Endodermal cell (in vitro differentiated cells): Measurements from ENCODE around the gene MDC1. TPM values are rescaled to one million over a fixed set of nuclear protein-coding genes. Genes with fewer than 3 reads are reported as not detected.

ENCODE experiments used
- DNase-seq: peaks from one replicate; pipeline ENCODE4 v3.0.0-alpha.2; 2017
- H3K27ac ChIP-seq: 2 replicates; pipeline ENCODE4 v1.5.1; 2013; ENCODE audit warnings: mild to moderate bottlenecking, low read depth, low read length, moderate library complexity
- H3K27me3 ChIP-seq: 2 replicates; pipeline ENCODE4 v1.6.1; 2013; ENCODE audit warnings: mild to moderate bottlenecking, low read length, moderate library complexity; ENCODE audit not compliant: insufficient read depth, control insufficient read depth, poor library complexity, severe bottlenecking
- H3K36me3 ChIP-seq: 2 replicates; pipeline ENCODE4 v1.7.0; 2013; ENCODE audit warnings: mild to moderate bottlenecking, low read length, moderate library complexity; ENCODE audit not compliant: control insufficient read depth, insufficient read depth
- H3K4me1 ChIP-seq: one replicate; pipeline ENCODE4 v1.7.0; 2013; ENCODE audit warnings: low read length; ENCODE audit not compliant: control insufficient read depth, insufficient read depth
- H3K4me3 ChIP-seq: 2 replicates; pipeline ENCODE4 v1.5.1; 2013; ENCODE audit warnings: mild to moderate bottlenecking, low read length, moderate library complexity
- H3K9ac ChIP-seq: 2 replicates; pipeline ENCODE4 v1.6.1; 2013; ENCODE audit warnings: mild to moderate bottlenecking, low read length, moderate library complexity; ENCODE audit not compliant: poor library complexity, severe bottlenecking; ENCODE audit errors: extremely low read depth
- H3K9me3 ChIP-seq: 2 replicates; pipeline ENCODE4 v1.6.1; 2013; ENCODE audit warnings: mild to moderate bottlenecking, low read length, moderate library complexity; ENCODE audit not compliant: control insufficient read depth
- H3K27ac Mint-ChIP-seq: 2 replicates; pipeline ENCODE4 v1.8.0; 2020; ENCODE audit warnings: mixed read lengths
- H3K27me3 Mint-ChIP-seq: 2 replicates; pipeline ENCODE4 v1.8.0; 2021; ENCODE audit warnings: mild to moderate bottlenecking, mixed read lengths; ENCODE audit not compliant: insufficient read depth
- H3K36me3 Mint-ChIP-seq: 2 replicates; pipeline ENCODE4 v1.8.0; 2020; ENCODE audit warnings: low read depth, mixed read lengths
- H3K4me1 Mint-ChIP-seq: 2 replicates; pipeline ENCODE4 v1.8.0; 2020; ENCODE audit warnings: mixed read lengths
- H3K4me3 Mint-ChIP-seq: 2 replicates; pipeline ENCODE4 v1.8.0; 2020; ENCODE audit warnings: mild to moderate bottlenecking, moderate library complexity, mixed read lengths
- H3K9me3 Mint-ChIP-seq: 2 replicates; pipeline ENCODE4 v1.8.0; 2020; ENCODE audit warnings: mild to moderate bottlenecking, mixed read lengths
- CTCF ChIP-seq: fragments of 200-600 bp; sonication (generic); conservative IDR thresholded peaks from 2 replicates; pipeline ENCODE4 v1.5.0; 2021; ENCODE audit warnings: antibody characterized with exemption, mild to moderate bottlenecking
- WGBS, 2 experiments: methylation state at CpG; one replicate each; pipeline versions ENCODE4 v1.1.5 to v1.1.7; 2013; ENCODE audit warnings: missing lambda C conversion rate in 2 of 2, mixed read lengths in 1 of 2; ENCODE audit not compliant: insufficient coverage in 1 of 2, insufficient read length in 1 of 2; 5-methylcytosine and 5-hydroxymethylcytosine counted together
- total RNA-seq, 2 donors: library from RNA; stranded (reverse); fragmentation: NEBNext Ultra II Directional in 1 of 2; extraction: Animal tissue kit (Norgen Biotek cat#: 25700) in 1 of 2; gene quantifications; 2 replicates in 1 of 2; 3 replicates in 1 of 2; pipeline ENCODE4 v1.2.1, GENCODE V29; 2021

The MDC1 gene
- total RNA-seq, 2 donors from 2014 or later = 79.0 to 95.1 TPM

GRCh38 chr6:30763618-30764489 lies 46.8 kb upstream of the MDC1 start:
- peak; percentile 19 for TF ChIP-seq CTCF
- H3K4me1 Mint-ChIP-seq = peaks cover 48% of the 10 kb centered on the region
- no peaks in the 10 kb centered on the region for H3K36me3 Mint-ChIP-seq
- H3K9me3 ChIP-seq = no peaks in the 10 kb centered on the region
- peak overlapping the region; percentile 70 for H3K9ac ChIP-seq
- H3K4me1 ChIP-seq = peaks cover 7% of the 10 kb centered on the region
- no peaks in the 10 kb centered on the region for H3K27me3 ChIP-seq
- WGBS, 2 experiments = 9 to 10% methylated on average over 6 to 8 of the region's 8 CpGs
- DNase-seq = peak; percentile 90
- H3K9me3 Mint-ChIP-seq = peaks cover 2% of the 10 kb centered on the region
- H3K27ac ChIP-seq = peak overlapping the region; percentile 91
- peak overlapping the region; percentile 30 for H3K4me3 Mint-ChIP-seq
- peak overlapping the region; percentile 93 for H3K27ac Mint-ChIP-seq
- H3K36me3 ChIP-seq = no peaks in the 10 kb centered on the region
- no peaks in the 10 kb centered on the region for H3K27me3 Mint-ChIP-seq
- H3K4me3 ChIP-seq = peak overlapping the region; percentile 62

- Histone ChIP-seq H3K9ac (peak overlapping the region; percentile 70), H3K36me3 (no peaks in the 10 kb centered on the region), H3K27ac (peak overlapping the region; percentile 91), H3K9me3 (no peaks in the 10 kb centered on the region), H3K27me3 (no peaks in the 10 kb centered on the region), H3K4me3 (peak overlapping the region; percentile 62), H3K4me1 (peaks cover 7% of the 10 kb centered on the region)
- 70% methylated on average over 1 of the region's 1 CpG; no CpG with 5 or more reads in 1 of the 2 experiments for WGBS, 2 experiments
- Mint-ChIP-seq H3K27ac (peak overlapping the region; percentile 93), H3K27me3 (no peaks in the 10 kb centered on the region), H3K36me3 (no peaks in the 10 kb centered on the region), H3K4me1 (peaks cover 46% of the 10 kb centered on the region), H3K4me3 (peak overlapping the region; percentile 30), H3K9me3 (peaks cover 2% of the 10 kb centered on the region)
- no peak for DNase-seq
- no peak for TF ChIP-seq CTCF
Measured at GRCh38 chr6:30763155-30763617, 46.1 kb upstream of the MDC1 start.

- no peaks in the 10 kb centered on the region for H3K9me3 ChIP-seq
- WGBS, 2 experiments = 93 to 96% methylated on average over 2 to 3 of the region's 4 CpGs
- H3K36me3 Mint-ChIP-seq = no peaks in the 10 kb centered on the region
- H3K9ac ChIP-seq = no peak overlapping the region
- no peak for DNase-seq
- peaks cover 49% of the 10 kb centered on the region for H3K4me1 Mint-ChIP-seq
- no peaks in the 10 kb centered on the region for H3K36me3 ChIP-seq
- no peak for TF ChIP-seq CTCF
- H3K4me1 ChIP-seq = peaks cover 11% of the 10 kb centered on the region
- no peak overlapping the region for H3K4me3 ChIP-seq
- peak overlapping the region; percentile 62 for H3K27ac Mint-ChIP-seq
- H3K4me3 Mint-ChIP-seq = no peak overlapping the region
- no peak overlapping the region for H3K27ac ChIP-seq
- H3K27me3 ChIP-seq = no peaks in the 10 kb centered on the region
- peaks cover 2% of the 10 kb centered on the region for H3K9me3 Mint-ChIP-seq
- no peaks in the 10 kb centered on the region for H3K27me3 Mint-ChIP-seq
Measured at GRCh38 chr6:30761791-30762429, 44.8 kb upstream of the MDC1 start.
